Adipocyte (in vitro differentiated cells): ENCODE measurements around the gene ALDH1A3.

Experiments used
- DNase-seq: peaks from one replicate; pipeline ENCODE4 v3.0.0-alpha.2; 2015; ENCODE audit warnings: low read depth
- H3K27me3 ChIP-seq: replicated peaks from 2 replicates; pipeline ENCODE4 v1.7.0; 2013; ENCODE audit warnings: mild to moderate bottlenecking, low read length, moderate library complexity; ENCODE audit not compliant: control insufficient read depth, insufficient read depth
- H3K36me3 ChIP-seq: 2 replicates; pipeline ENCODE4 v1.7.0; 2013; ENCODE audit warnings: low read length, mild to moderate bottlenecking, moderate library complexity; ENCODE audit not compliant: control insufficient read depth, insufficient read depth, severe bottlenecking
- H3K4me1 ChIP-seq: 2 replicates; pipeline ENCODE4 v1.7.0; 2013; ENCODE audit warnings: mild to moderate bottlenecking, low read length, moderate library complexity; ENCODE audit not compliant: control insufficient read depth, insufficient read depth
- H3K4me3 ChIP-seq: 2 replicates; pipeline ENCODE4 v1.7.0; 2013; ENCODE audit warnings: mild to moderate bottlenecking, low read length, moderate library complexity
- H3K9ac ChIP-seq: 2 replicates; pipeline ENCODE4 v1.7.0; 2013; ENCODE audit warnings: mild to moderate bottlenecking, low read length, moderate library complexity
- H3K9me3 ChIP-seq: 2 replicates; pipeline ENCODE4 v1.7.0; 2013; ENCODE audit warnings: mild to moderate bottlenecking, low read length, moderate library complexity; ENCODE audit not compliant: control insufficient read depth

Gene ALDH1A3

GRCh38 chr15:100889385-100890050, 9.9 kb downstream of the ALDH1A3 start:
- Histone ChIP-seq H3K27me3 (no peaks in the 10 kb centered on the region), H3K4me1 (peaks cover 24% of the 10 kb centered on the region), H3K4me3 (peak overlapping the region; percentile 64), H3K9ac (peak overlapping the region; percentile 73), H3K36me3 (peaks cover 86% of the 10 kb centered on the region), H3K9me3 (no peaks in the 10 kb centered on the region)
- peak; percentile 87 for DNase-seq

GRCh38 chr15:100890051-100890720, 10.6 kb downstream of the ALDH1A3 start:
- no peaks in the 10 kb centered on the region for H3K27me3 ChIP-seq
- H3K4me3 ChIP-seq, result no peak overlapping the region
- peaks cover 24% of the 10 kb centered on the region for H3K4me1 ChIP-seq
- H3K9me3 ChIP-seq, result no peaks in the 10 kb centered on the region
- no peak overlapping the region for H3K9ac ChIP-seq
- H3K36me3 ChIP-seq, result peaks cover 91% of the 10 kb centered on the region
- DNase-seq, result no peak

- Histone ChIP-seq H3K4me3 (no peak overlapping the region), H3K9me3 (no peaks in the 10 kb centered on the region), H3K9ac (no peak overlapping the region), H3K36me3 (peaks cover 91% of the 10 kb centered on the region), H3K27me3 (no peaks in the 10 kb centered on the region), H3K4me1 (peaks cover 24% of the 10 kb centered on the region)
- DNase-seq, result no peak
Measured at GRCh38 chr15:100890850-100891249, 11.2 kb downstream of the ALDH1A3 start.

GRCh38 chr15:100891307-100892012, 11.8 kb downstream of the ALDH1A3 start:
- Histone ChIP-seq H3K9ac (no peak overlapping the region), H3K36me3 (peaks cover 92% of the 10 kb centered on the region), H3K9me3 (no peaks in the 10 kb centered on the region), H3K4me1 (peaks cover 22% of the 10 kb centered on the region), H3K4me3 (no peak overlapping the region), H3K27me3 (no peaks in the 10 kb centered on the region)
- no peak for DNase-seq

GRCh38 chr15:100892013-100892355, 12.4 kb downstream of the ALDH1A3 start:
- no peaks in the 10 kb centered on the region for H3K27me3 ChIP-seq
- H3K4me3 ChIP-seq, result no peak overlapping the region
- no peak for DNase-seq
- no peak overlapping the region for H3K9ac ChIP-seq
- H3K36me3 ChIP-seq, result peaks cover 92% of the 10 kb centered on the region
- H3K4me1 ChIP-seq, result peaks cover 18% of the 10 kb centered on the region
- H3K9me3 ChIP-seq, result no peaks in the 10 kb centered on the region

- DNase-seq, result no peak
- Histone ChIP-seq H3K9me3 (no peaks in the 10 kb centered on the region), H3K4me1 (peaks cover 17% of the 10 kb centered on the region), H3K9ac (no peak overlapping the region), H3K4me3 (no peak overlapping the region), H3K36me3 (peaks cover 95% of the 10 kb centered on the region), H3K27me3 (no peaks in the 10 kb centered on the region)
Measured at GRCh38 chr15:100893261-100893963, 13.8 kb downstream of the ALDH1A3 start.

- Histone ChIP-seq H3K4me1 (peaks cover 11% of the 10 kb centered on the region), H3K9me3 (no peaks in the 10 kb centered on the region), H3K36me3 (peaks cover 95% of the 10 kb centered on the region), H3K9ac (no peak overlapping the region), H3K27me3 (no peaks in the 10 kb centered on the region), H3K4me3 (no peak overlapping the region)
- no peak for DNase-seq
Measured at GRCh38 chr15:100893964-100894295, 14.3 kb downstream of the ALDH1A3 start.

GRCh38 chr15:100895721-100896120, 16.1 kb downstream of the ALDH1A3 start:
- Histone ChIP-seq H3K4me1 (no peaks in the 10 kb centered on the region), H3K9ac (no peak overlapping the region), H3K9me3 (no peaks in the 10 kb centered on the region), H3K36me3 (peaks cover 100% of the 10 kb centered on the region), H3K27me3 (no peaks in the 10 kb centered on the region), H3K4me3 (no peak overlapping the region)
- DNase-seq, result no peak

- Histone ChIP-seq H3K9me3 (no peaks in the 10 kb centered on the region), H3K4me1 (peaks cover 12% of the 10 kb centered on the region), H3K36me3 (peaks cover 87% of the 10 kb centered on the region), H3K27me3 (no peaks in the 10 kb centered on the region), H3K4me3 (no peak overlapping the region), H3K9ac (no peak overlapping the region)
- no peak for DNase-seq
Measured at GRCh38 chr15:100897221-100898151, 17.9 kb downstream of the ALDH1A3 start.

GRCh38 chr15:100898152-100898490, 18.5 kb downstream of the ALDH1A3 start:
- peaks cover 17% of the 10 kb centered on the region for H3K4me1 ChIP-seq
- no peaks in the 10 kb centered on the region for H3K9me3 ChIP-seq
- H3K36me3 ChIP-seq, result peaks cover 82% of the 10 kb centered on the region
- no peak for DNase-seq
- H3K4me3 ChIP-seq, result no peak overlapping the region
- H3K9ac ChIP-seq, result no peak overlapping the region
- no peaks in the 10 kb centered on the region for H3K27me3 ChIP-seq
